Activated gamma-delta T cell treated with anti-CD3 and anti-CD28 coated beads, Interleukin-2, amount 50 U/mL, for 16 hours (primary cell): ENCODE results near the gene NECAB2.

Source experiments
- DNase-seq: peaks from one replicate; pipeline ENCODE4 v3.0.0-alpha.2; 2020; ENCODE audit warnings: low read depth

Gene NECAB2

DNA sequence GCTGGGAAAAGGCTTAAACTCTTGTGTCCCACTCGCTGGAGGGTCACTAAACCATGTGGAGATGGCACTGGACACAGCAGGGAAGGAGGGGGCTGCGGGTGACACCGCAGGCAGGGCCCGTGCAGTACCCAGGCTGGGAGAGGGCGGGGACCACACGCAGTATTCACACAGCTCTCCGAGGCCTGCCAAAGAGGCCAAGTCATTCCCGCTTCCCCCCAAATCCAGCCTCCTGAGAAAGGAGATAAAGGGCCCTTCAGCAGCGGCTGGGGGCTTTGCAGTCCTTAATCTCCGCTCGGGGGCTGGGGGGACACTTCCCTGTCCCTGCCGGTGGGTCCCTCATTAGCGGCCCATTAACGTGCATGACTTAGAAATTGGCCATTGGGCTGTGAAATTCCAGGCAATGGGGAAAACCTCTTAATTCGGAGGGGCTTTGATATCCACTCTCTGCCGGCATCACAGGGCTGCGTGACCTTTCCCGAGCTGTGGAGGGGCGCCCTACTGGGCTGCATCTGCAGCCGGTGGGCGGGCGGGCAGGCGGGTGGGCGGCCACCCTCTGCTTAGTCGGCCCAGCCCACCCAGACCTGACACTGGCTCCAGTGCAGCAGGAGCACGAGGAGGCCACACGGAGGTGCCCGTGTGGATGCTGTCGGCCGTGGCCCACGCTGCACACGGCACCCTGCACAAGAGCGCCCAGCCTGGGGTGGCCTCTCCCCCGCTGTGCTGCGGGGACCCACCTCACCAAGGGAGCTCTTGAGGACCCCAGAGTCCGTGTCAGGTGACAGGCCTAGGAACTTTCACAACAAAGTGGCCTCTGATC is 77.2 kb downstream of the NECAB2 start:
- no peak for DNase-seq

DNA sequence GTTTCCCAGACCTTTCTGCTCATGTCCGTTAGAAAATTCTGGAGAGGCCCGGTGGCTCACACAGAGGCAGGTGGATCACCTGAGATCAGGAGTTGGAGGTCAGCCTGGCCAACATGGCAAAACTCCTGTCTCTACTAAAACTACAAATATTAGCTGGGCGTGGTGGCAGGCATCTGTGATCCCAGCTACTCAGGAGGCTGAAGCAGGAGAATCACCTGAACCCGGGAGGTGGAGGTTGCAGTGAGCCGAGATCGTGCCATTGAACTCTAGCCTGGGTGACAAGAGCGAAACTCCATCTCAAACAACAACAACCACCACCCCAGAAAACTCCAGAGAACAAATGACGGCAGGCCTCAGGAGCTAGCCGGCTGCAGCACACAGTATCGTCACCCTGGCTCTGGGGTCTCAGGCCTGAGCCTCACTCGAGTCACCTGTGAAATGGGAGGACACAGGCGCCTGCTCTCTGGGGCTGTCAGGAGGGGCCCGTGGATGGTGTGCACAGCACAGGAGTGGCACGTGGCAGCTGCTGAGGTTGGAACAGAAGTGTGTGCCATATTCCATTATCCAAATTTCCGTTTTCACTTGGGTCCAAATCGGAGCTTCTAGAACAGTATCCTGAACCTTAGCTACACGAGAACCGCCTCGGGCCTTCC is 77.9 kb downstream of the NECAB2 start:
- DNase-seq, result no peak

DNA sequence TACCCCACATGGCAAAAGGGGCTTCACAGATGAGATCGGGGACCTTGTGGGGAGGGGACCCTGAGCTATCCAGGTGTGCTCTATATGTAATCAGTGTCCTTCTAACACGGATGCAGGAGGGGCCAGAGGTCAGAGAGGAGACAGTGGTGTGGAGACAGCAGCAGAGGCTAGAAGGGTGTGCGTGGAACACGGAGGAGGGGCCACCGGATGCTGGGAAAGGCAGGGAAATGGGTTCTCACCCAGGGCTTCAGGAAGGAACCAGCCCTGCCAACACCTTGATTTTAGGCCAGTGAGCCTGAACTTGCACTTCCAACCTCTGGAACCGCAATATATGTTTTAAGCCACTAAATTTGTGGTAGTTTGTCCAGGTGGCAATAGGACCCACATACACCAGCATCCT is 79.2 kb downstream of the NECAB2 start:
- DNase-seq, result no peak

DNA sequence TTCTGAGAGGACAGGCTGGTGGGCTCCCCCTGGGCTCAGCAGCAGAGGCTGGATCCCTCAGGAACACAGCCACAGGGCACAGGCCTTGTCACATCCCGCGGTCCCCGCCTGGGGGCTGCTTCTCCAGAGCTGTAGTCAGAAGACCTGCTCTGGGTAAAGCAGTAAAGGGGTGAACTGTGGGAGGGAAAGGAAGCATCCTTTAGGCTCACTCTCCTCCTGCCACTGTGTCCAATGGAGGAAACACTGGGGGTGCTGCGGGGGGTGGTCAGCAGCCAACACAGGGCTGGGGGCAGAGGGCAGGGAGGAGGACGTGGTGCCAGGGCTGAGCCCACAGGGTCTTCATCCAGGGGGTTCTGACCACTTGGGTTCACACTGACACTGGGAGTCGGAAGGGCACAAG is 79.6 kb downstream of the NECAB2 start:
- no peak for DNase-seq

DNA sequence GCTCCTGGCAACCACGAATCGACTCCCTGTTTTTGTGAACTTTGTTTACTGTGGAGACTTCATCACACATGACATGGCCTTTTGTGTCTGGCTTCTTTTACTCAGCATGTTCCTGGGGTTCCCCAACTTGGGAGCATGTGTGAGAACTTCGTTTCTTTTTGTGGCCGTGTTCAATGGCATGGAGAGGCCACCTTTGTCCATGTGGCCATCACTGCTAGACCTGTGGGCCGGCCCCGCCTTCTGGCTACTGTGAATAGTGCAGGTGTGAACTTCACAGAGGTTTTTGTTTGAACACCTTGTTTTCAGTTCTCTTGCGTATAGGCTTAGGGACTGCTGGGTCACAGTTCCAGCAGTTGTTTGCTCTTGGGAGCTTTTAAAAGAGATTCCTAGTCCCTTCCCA is 80.2 kb downstream of the NECAB2 start:
- DNase-seq, result no peak

DNA sequence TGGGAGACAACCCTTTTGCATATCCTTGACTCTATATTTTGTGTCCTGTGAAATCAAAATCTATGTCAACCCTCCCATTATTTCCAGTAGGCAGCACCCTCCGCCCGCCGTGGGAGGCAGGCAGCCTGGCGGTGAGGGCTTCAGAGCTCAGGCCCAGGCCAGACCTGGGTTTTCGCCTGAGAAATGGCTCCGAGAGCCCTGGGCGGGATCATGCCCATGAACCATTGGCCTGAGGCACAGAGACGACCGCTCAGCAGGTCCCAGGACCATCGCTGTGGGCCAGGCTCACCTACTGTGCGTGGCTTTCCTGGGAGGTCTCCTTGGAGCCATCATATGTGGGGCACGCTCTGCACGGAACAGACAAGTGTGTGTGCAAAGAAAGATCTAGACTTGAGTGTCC is 80.8 kb downstream of the NECAB2 start:
- DNase-seq, result no peak

DNA sequence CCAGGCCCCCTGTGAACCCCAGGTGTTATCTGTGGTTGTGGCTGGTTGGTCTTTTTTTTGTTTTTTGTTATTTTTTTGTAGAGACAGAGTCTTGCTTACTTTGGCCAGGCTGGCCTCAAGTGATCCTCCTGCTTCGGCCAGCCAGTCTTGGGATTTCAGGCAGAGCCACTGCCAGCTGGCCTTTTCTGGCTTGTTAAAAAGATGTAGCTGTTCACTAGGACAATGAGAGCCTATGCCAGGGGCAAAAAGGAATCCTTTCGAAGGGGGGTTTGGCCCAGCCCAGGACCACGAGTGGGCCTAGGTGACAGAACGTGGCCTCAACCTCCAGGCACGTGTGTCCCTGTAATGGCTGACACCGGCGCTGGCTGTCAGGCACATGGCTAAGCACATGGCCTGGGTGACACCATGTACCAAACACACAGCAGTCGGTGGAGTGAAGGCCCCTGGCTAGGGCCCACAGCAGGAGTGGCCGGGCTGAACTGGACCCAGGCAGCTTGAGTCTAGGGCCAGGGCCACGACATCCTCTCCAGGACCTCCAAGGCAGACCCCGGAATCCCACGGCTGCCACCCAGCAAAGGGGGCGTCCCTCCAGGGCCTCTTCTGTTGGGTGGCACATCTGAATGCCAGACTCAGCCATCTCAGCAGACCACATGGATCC is 81.5 kb downstream of the NECAB2 start:
- DNase-seq, result no peak

DNA sequence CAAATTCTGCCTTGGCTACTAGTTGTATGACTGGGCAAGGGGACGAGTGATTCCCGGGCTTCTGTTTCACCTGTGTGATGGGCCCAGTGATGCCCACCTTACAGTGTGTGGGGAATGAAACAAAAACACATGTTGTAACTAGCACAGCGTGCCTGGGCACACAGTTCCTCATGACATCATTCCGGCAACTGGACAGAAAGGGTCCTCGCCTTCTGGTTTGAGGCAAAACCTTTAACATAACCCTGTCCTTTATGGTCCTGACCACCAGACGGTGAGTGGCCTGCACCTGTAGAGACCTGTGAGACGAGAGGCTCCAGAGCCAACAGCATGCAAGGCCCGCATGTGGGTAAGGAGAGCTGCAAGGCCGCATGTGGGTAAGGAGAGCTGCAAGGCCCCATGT is 82.3 kb downstream of the NECAB2 start:
- no peak for DNase-seq

DNA sequence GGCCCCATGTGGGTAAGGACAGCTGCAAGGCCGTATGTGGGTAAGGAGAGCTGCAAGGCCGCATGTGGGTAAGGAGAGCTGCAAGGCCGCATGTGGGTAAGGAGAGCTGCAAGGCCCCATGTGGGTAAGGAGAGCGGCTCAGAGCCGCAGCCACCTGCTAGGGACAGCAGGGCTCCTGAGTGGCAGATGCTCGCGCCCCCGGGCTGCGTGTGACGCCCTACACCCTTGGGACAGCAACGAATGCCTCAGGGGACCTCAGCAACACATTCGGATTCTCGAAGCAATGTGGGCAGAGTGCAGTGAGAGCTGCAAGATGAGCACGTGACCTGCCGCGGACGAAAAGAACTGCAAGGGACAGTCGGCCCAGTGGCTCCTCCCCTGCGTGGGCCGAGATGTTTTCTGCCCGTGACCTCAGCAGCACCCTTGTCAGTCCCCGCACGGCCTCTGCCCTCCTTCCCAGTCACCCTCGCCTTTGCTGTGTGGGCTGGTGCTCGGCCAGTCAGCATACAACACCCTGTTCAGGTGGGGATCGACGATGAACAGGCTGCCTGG is 84.1 kb downstream of the NECAB2 start:
- DNase-seq, result no peak
